Measurements from ENCODE around the gene HAL.

The HAL gene

DNA sequence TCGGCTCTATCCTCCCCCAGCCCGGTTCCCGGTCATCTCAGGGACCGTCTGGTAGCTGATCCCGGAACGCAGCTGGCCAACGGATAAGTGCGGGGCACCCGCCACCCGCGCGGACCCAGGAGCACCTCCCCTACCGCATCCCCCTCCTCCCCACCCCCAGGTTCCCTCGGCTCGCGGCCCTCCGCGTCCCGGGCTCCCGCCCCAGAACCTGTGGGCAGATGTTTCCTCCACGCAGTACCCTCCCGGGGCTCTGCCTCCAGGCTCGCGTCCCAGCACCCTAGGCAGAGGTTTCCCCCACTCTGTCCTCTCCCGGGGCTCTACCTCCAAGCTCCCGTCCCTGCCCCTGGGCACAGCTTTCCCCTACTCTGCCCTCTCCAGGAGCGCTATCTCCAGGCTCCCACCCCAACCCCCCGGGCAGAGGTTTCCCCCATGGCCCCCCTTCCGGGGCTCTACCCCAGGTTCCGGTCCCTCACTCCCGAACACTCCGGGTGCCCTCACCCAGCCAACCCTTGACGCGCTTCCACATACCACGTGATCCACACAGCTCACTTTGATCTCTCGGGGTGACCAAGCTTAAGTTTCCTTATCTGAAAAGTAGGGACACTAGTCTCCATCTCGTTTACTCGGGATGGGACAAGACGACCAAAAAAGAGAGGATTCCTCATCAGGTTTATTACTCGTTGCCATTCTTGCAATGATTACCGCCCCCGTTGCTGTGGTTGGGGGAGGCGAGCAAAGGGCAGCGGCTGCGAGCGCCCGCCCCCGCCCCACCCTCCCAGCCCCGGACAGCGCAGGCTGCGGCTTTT is 53.4 kb downstream of the HAL start, which contains the start of gene CCDC38 (continued):
- TF ChIP-seq, protein P1, sequence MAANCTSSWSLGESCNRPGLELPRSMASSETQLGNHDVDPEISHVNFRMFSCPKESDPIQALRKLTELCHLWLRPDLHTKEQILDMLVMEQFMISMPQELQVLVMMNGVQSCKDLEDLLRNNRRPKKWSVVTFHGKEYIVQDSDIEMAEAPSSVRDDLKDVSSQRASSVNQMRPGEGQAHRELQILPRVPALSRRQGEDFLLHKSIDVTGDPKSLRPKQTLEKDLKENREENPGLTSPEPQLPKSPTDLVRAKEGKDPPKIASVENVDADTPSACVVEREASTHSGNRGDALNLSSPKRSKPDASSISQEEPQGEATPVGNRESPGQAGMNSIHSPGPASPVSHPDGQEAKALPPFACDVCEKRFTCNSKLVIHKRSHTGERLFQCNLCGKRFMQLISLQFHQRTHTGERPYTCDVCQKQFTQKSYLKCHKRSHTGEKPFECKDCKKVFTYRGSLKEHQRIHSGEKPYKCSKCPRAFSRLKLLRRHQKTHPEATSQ (tag by site-specific recombination; IDR thresholded peaks at IDR 0.05) = no peak
- TF ChIP-seq, protein P2, sequence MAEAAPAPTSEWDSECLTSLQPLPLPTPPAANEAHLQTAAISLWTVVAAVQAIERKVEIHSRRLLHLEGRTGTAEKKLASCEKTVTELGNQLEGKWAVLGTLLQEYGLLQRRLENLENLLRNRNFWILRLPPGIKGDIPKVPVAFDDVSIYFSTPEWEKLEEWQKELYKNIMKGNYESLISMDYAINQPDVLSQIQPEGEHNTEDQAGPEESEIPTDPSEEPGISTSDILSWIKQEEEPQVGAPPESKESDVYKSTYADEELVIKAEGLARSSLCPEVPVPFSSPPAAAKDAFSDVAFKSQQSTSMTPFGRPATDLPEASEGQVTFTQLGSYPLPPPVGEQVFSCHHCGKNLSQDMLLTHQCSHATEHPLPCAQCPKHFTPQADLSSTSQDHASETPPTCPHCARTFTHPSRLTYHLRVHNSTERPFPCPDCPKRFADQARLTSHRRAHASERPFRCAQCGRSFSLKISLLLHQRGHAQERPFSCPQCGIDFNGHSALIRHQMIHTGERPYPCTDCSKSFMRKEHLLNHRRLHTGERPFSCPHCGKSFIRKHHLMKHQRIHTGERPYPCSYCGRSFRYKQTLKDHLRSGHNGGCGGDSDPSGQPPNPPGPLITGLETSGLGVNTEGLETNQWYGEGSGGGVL (tag by site-specific recombination; IDR thresholded peaks at IDR 0.05) = peak; percentile 99
- no peak for TF ChIP-seq ZSCAN16 (tag by site-specific recombination; IDR thresholded peaks at IDR 0.05)
- TF ChIP-seq ZNF670 (tag by site-specific recombination; IDR thresholded peaks at IDR 0.05; ENCODE audit: low read depth) = no peak
- TF ChIP-seq, protein P3, sequence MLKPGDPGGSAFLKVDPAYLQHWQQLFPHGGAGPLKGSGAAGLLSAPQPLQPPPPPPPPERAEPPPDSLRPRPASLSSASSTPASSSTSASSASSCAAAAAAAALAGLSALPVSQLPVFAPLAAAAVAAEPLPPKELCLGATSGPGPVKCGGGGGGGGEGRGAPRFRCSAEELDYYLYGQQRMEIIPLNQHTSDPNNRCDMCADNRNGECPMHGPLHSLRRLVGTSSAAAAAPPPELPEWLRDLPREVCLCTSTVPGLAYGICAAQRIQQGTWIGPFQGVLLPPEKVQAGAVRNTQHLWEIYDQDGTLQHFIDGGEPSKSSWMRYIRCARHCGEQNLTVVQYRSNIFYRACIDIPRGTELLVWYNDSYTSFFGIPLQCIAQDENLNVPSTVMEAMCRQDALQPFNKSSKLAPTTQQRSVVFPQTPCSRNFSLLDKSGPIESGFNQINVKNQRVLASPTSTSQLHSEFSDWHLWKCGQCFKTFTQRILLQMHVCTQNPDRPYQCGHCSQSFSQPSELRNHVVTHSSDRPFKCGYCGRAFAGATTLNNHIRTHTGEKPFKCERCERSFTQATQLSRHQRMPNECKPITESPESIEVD (tag by site-specific recombination; IDR thresholded peaks at IDR 0.05) = no peak
- TF ChIP-seq ZNF112 (tag by site-specific recombination; IDR thresholded peaks at IDR 0.05) = no peak
- no peak for TF ChIP-seq ZNF391 (tag by site-specific recombination; IDR thresholded peaks at IDR 0.05; ENCODE audit: borderline replicate concordance, low read depth)
- peak; percentile 98 for TF ChIP-seq GLIS2 (tag by site-specific recombination; IDR thresholded peaks at IDR 0.05)
- TF ChIP-seq, protein P4, sequence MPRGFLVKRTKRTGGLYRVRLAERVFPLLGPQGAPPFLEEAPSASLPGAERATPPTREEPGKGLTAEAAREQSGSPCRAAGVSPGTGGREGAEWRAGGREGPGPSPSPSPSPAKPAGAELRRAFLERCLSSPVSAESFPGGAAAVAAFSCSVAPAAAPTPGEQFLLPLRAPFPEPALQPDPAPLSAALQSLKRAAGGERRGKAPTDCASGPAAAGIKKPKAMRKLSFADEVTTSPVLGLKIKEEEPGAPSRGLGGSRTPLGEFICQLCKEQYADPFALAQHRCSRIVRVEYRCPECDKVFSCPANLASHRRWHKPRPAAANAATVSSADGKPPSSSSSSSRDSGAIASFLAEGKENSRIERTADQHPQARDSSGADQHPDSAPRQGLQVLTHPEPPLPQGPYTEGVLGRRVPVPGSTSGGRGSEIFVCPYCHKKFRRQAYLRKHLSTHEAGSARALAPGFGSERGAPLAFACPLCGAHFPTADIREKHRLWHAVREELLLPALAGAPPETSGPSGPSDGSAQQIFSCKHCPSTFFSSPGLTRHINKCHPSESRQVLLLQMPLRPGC (tag by site-specific recombination; IDR thresholded peaks at IDR 0.05) = no peak
- TF ChIP-seq ZNF433 (tag by site-specific recombination; IDR thresholded peaks at IDR 0.05; ENCODE audit: low read depth) = no peak
- no peak for TF ChIP-seq YY2 (tag by site-specific recombination; IDR thresholded peaks at IDR 0.05)
- TF ChIP-seq PRDM1 (tag by site-specific recombination; IDR thresholded peaks at IDR 0.05) = no peak
- TF ChIP-seq, protein P5, sequence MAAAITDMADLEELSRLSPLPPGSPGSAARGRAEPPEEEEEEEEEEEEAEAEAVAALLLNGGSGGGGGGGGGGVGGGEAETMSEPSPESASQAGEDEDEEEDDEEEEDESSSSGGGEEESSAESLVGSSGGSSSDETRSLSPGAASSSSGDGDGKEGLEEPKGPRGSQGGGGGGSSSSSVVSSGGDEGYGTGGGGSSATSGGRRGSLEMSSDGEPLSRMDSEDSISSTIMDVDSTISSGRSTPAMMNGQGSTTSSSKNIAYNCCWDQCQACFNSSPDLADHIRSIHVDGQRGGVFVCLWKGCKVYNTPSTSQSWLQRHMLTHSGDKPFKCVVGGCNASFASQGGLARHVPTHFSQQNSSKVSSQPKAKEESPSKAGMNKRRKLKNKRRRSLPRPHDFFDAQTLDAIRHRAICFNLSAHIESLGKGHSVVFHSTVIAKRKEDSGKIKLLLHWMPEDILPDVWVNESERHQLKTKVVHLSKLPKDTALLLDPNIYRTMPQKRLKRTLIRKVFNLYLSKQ (tag by site-specific recombination; IDR thresholded peaks at IDR 0.05; ENCODE audit: borderline replicate concordance) = 0 out of 2 replicates have a peak, but pooled peaks have one; percentile 50
- TF ChIP-seq HOXD13 (CRISPR knock-in tag; IDR thresholded peaks at IDR 0.05; ENCODE audit: borderline replicate concordance) = no peak
- TF ChIP-seq, protein P6, sequence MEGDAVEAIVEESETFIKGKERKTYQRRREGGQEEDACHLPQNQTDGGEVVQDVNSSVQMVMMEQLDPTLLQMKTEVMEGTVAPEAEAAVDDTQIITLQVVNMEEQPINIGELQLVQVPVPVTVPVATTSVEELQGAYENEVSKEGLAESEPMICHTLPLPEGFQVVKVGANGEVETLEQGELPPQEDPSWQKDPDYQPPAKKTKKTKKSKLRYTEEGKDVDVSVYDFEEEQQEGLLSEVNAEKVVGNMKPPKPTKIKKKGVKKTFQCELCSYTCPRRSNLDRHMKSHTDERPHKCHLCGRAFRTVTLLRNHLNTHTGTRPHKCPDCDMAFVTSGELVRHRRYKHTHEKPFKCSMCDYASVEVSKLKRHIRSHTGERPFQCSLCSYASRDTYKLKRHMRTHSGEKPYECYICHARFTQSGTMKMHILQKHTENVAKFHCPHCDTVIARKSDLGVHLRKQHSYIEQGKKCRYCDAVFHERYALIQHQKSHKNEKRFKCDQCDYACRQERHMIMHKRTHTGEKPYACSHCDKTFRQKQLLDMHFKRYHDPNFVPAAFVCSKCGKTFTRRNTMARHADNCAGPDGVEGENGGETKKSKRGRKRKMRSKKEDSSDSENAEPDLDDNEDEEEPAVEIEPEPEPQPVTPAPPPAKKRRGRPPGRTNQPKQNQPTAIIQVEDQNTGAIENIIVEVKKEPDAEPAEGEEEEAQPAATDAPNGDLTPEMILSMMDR (tag by site-specific recombination; IDR thresholded peaks at IDR 0.05) = no peak
- TF ChIP-seq, protein P7, sequence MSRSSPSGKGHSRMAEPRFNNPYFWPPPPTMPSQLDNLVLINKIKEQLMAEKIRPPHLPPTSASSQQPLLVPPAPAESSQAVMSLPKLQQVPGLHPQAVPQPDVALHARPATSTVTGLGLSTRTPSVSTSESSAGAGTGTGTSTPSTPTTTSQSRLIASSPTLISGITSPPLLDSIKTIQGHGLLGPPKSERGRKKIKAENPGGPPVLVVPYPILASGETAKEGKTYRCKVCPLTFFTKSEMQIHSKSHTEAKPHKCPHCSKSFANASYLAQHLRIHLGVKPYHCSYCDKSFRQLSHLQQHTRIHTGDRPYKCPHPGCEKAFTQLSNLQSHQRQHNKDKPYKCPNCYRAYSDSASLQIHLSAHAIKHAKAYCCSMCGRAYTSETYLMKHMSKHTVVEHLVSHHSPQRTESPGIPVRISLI (tag by site-specific recombination; IDR thresholded peaks at IDR 0.05) = no peak
- no peak for TF ChIP-seq ZNF175 (tag by site-specific recombination; IDR thresholded peaks at IDR 0.05)
- no peak for TF ChIP-seq ZNF292 (tag by site-specific recombination; IDR thresholded peaks at IDR 0.05; ENCODE audit: borderline replicate concordance, low read depth)
- TF ChIP-seq, protein P8, sequence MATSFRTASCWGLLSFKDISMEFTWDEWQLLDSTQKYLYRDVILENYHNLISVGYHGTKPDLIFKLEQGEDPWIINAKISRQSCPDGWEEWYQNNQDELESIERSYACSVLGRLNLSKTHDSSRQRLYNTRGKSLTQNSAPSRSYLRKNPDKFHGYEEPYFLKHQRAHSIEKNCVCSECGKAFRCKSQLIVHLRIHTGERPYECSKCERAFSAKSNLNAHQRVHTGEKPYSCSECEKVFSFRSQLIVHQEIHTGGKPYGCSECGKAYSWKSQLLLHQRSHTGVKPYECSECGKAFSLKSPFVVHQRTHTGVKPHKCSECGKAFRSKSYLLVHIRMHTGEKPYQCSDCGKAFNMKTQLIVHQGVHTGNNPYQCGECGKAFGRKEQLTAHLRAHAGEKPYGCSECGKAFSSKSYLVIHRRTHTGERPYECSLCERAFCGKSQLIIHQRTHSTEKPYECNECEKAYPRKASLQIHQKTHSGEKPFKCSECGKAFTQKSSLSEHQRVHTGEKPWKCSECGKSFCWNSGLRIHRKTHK (tag by site-specific recombination; IDR thresholded peaks at IDR 0.05) = no peak
- no peak for TF ChIP-seq ZNF248 (tag by site-specific recombination; IDR thresholded peaks at IDR 0.05)
- peak; percentile 47; the same call in 1 of the 2 replicates for TF ChIP-seq KLF8 (tag by site-specific recombination; IDR thresholded peaks at IDR 0.05)
- TF ChIP-seq, protein P9, sequence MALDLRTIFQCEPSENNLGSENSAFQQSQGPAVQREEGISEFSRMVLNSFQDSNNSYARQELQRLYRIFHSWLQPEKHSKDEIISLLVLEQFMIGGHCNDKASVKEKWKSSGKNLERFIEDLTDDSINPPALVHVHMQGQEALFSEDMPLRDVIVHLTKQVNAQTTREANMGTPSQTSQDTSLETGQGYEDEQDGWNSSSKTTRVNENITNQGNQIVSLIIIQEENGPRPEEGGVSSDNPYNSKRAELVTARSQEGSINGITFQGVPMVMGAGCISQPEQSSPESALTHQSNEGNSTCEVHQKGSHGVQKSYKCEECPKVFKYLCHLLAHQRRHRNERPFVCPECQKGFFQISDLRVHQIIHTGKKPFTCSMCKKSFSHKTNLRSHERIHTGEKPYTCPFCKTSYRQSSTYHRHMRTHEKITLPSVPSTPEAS (tag by site-specific recombination; IDR thresholded peaks at IDR 0.05) = no peak
- TF ChIP-seq ZNF791 (tag by site-specific recombination; IDR thresholded peaks at IDR 0.05) = no peak
- peak; percentile 59; the same call in 1 of the 2 replicates for TF ChIP-seq SP7 (tag by site-specific recombination; IDR thresholded peaks at IDR 0.05)
- no peak for TF ChIP-seq MEIS1 (CRISPR knock-in tag; IDR thresholded peaks at IDR 0.05; ENCODE audit: borderline replicate concordance)
